ENCODE data around the gene REV3L.

- TF ChIP-seq POLR2AphosphoS5 (IDR thresholded peaks at IDR 0.05; ENCODE audit: low read depth, low read length) = no peak
- no peak for TF ChIP-seq TAF1 (IDR thresholded peaks at IDR 0.05; ENCODE audit: low read depth, low read length)
- no peak for TF ChIP-seq POLR2A (IDR thresholded peaks at IDR 0.05; ENCODE audit: low read depth, low read length)
- no peak for TF ChIP-seq POU2F2 (IDR thresholded peaks at IDR 0.05; ENCODE audit: low read depth, low read length)
- no peak for TF ChIP-seq SPI1 (IDR thresholded peaks at IDR 0.05; ENCODE audit: low read depth, low read length)
These were observed 83.4 kb downstream of the REV3L start for GRCh38 chr6:111399626-111400025.
